ENCODE data around the gene SHISAL2B. TPM values are rescaled to one million over a fixed set of nuclear protein-coding genes. Genes with fewer than 3 reads are reported as not detected.
"Not testable (repeated sequence)": the region's sequence is repeated elsewhere in the genome, so short reads cannot be mapped to it uniquely, and the experiment has no call there.

Gene SHISAL2B
- total RNA-seq, 1 donor from 2014 or later = not detected

GRCh38 chr5:64685866-64686265, 4.4 kb upstream of the SHISAL2B start:
- DNase-seq (ENCODE audit: extremely low spot score in 2 of 2) = no peak
- H3K27me3 ChIP-seq = no peaks in the 10 kb centered on the region
- TF ChIP-seq CTCF (IDR thresholded peaks at IDR 0.05) (no peak), POLR2AphosphoS5 (IDR thresholded peaks at IDR 0.05; ENCODE audit: insufficient read depth in 1 of 2, low read depth in 1 of 2) (no peak), POLR2A (IDR thresholded peaks at IDR 0.05) (no peak)
- H3K9me3 ChIP-seq = no peaks in the 10 kb centered on the region
- H3K27ac ChIP-seq = no peak overlapping the region
- intact Hi-C loops (cut with DNase I) = no loop called here
- H3K4me1 ChIP-seq = peaks cover 9% of the 10 kb centered on the region
- no peak overlapping the region for H3K4me3 ChIP-seq
- no peaks in the 10 kb centered on the region for H3K36me3 ChIP-seq

GRCh38 chr5:64688391-64688790, 1.9 kb upstream of the SHISAL2B start:
- Histone ChIP-seq H3K4me1 (peaks cover 10% of the 10 kb centered on the region), H3K27ac (no peak overlapping the region), H3K36me3 (no peaks in the 10 kb centered on the region), H3K27me3 (no peaks in the 10 kb centered on the region), H3K9me3 (no peaks in the 10 kb centered on the region), H3K4me3 (no peak overlapping the region)
- DNase-seq (ENCODE audit: extremely low spot score in 2 of 2) = no peak
- intact Hi-C loops (cut with DNase I) = no loop called here
- TF ChIP-seq POLR2AphosphoS5 (IDR thresholded peaks at IDR 0.05; ENCODE audit: insufficient read depth in 1 of 2, low read depth in 1 of 2) = no peak
- TF ChIP-seq CTCF (IDR thresholded peaks at IDR 0.05) = no peak

GRCh38 chr5:64688965-64689364, 1.3 kb upstream of the SHISAL2B start:
- intact Hi-C loops (cut with DNase I) = no loop called here
- TF ChIP-seq CTCF (IDR thresholded peaks at IDR 0.05) = no peak
- no peak for TF ChIP-seq POLR2A (IDR thresholded peaks at IDR 0.05)
- TF ChIP-seq POLR2AphosphoS5 (IDR thresholded peaks at IDR 0.05; ENCODE audit: insufficient read depth in 1 of 2, low read depth in 1 of 2) = no peak
- no peaks in the 10 kb centered on the region for H3K27me3 ChIP-seq

GRCh38 chr5:64690104-64690416, 243 bp upstream of the SHISAL2B start:
- Histone ChIP-seq H3K36me3 (no peaks in the 10 kb centered on the region), H3K4me3 (no peak overlapping the region), H3K4me1 (peaks cover 10% of the 10 kb centered on the region), H3K27me3 (no peaks in the 10 kb centered on the region), H3K9me3 (no peaks in the 10 kb centered on the region), H3K27ac (no peak overlapping the region)
- TF ChIP-seq POLR2A (IDR thresholded peaks at IDR 0.05) (no peak), POLR2AphosphoS5 (IDR thresholded peaks at IDR 0.05; ENCODE audit: insufficient read depth in 1 of 2, low read depth in 1 of 2) (no peak), CTCF (IDR thresholded peaks at IDR 0.05) (no peak)
- DNase-seq (ENCODE audit: extremely low spot score in 2 of 2) = no peak
- intact Hi-C loops (cut with DNase I) = no loop called here

More at GRCh38 chr5:64688965-64689364, 1.3 kb upstream of the SHISAL2B start:
- Histone ChIP-seq H3K4me3 (no peak overlapping the region), H3K9me3 (no peaks in the 10 kb centered on the region), H3K4me1 (peaks cover 10% of the 10 kb centered on the region), H3K36me3 (no peaks in the 10 kb centered on the region), H3K27ac (no peak overlapping the region)
- DNase-seq (ENCODE audit: extremely low spot score in 2 of 2) = no peak

GRCh38 chr5:64691291-64691690, 988 bp downstream of the SHISAL2B start:
- Histone ChIP-seq H3K9me3 (no peaks in the 10 kb centered on the region), H3K27ac (no peak overlapping the region), H3K4me3 (no peak overlapping the region), H3K36me3 (no peaks in the 10 kb centered on the region), H3K27me3 (no peaks in the 10 kb centered on the region), H3K4me1 (peaks cover 10% of the 10 kb centered on the region)
- DNase-seq (ENCODE audit: extremely low spot score in 2 of 2) = no peak
- intact Hi-C loops (cut with DNase I) = no loop called here
- no peak for TF ChIP-seq POLR2A (IDR thresholded peaks at IDR 0.05)

- Histone ChIP-seq H3K9me3 (no peaks in the 10 kb centered on the region), H3K27ac (no peak overlapping the region), H3K36me3 (no peaks in the 10 kb centered on the region), H3K27me3 (no peaks in the 10 kb centered on the region), H3K4me1 (peaks cover 10% of the 10 kb centered on the region), H3K4me3 (no peak overlapping the region)
- TF ChIP-seq POLR2AphosphoS5 (IDR thresholded peaks at IDR 0.05; ENCODE audit: insufficient read depth in 1 of 2, low read depth in 1 of 2) (no peak), CTCF (IDR thresholded peaks at IDR 0.05) (no peak), POLR2A (IDR thresholded peaks at IDR 0.05) (no peak)
- intact Hi-C loops (cut with DNase I) = no loop called here
- DNase-seq (ENCODE audit: extremely low spot score in 2 of 2) = no peak
Measured at GRCh38 chr5:64693636-64694035, 3.3 kb downstream of the SHISAL2B start.

- H3K4me3 ChIP-seq; H3K9me3 ChIP-seq; H3K27me3 ChIP-seq; H3K36me3 ChIP-seq; H3K4me1 ChIP-seq; intact Hi-C loops (cut with DNase I); DNase-seq (ENCODE audit: extremely low spot score in 2 of 2); H3K27ac ChIP-seq: not testable (repeated sequence)
Measured at GRCh38 chr5:64696414-64696813, 6.1 kb downstream of the SHISAL2B start.
